HG02970 (cell line): ENCODE measurements around the gene LRRC43.
"Not testable (repeated sequence)": the region's sequence is repeated elsewhere in the genome, so short reads cannot be mapped to it uniquely, and the experiment has no call there.

Experiments
- ATAC-seq: cut with Tn5 transposase; IDR thresholded peaks from one replicate; pipeline ENCODE4 v1.9.1; 2021; ENCODE audit warnings: mild to moderate bottlenecking, moderate library complexity, moderate number of reproducible peaks; ENCODE audit not compliant: unreplicated experiment, low FRiP score

The LRRC43 gene

GRCh38 chr12:122190842-122191668 is 8.1 kb downstream of the LRRC43 start:
- ATAC-seq: no peak

GRCh38 chr12:122192441-122192840 is 9.5 kb downstream of the LRRC43 start:
- ATAC-seq: no peak

GRCh38 chr12:122194804-122195203 is 11.9 kb downstream of the LRRC43 start:
- no peak for ATAC-seq

- no peak for ATAC-seq
These were observed 12.5 kb downstream of the LRRC43 start for GRCh38 chr12:122195405-122195804.

GRCh38 chr12:122197612-122197966 is 14.7 kb downstream of the LRRC43 start:
- ATAC-seq: no peak

- ATAC-seq: no peak
These were observed 16.8 kb downstream of the LRRC43 start for GRCh38 chr12:122199484-122200355.

DNA sequence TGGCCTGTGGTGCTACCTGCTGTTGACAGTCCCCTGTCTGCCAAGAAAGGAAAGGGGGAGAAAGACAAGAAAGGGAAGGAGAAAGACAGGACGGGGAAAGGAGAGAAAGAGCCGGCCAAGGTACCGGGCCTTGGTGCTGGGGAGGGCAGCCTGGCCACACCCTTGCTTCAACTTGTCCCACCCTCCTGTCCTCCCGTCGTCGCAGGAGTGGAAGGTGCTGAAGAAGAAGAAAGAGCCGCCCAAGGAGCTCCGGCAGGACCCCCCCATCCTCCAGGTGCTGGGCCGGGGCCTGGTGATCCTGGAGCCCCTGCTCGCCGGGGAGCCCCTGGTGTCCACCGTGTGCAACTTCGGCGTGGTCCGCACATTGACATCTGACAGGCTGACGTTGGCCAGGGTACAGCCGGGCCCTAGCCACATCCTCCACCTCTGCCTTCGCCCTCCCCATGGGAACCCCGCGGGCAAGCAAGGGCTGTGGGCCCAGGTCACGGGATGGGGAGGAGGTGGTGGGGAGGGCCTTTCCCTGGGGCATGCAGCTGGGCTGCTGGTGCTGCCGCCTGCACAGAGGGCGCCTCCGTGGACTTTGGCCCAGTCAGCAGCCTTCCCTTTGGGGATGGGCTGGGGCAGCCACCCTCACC is 17.7 kb downstream of the LRRC43 start:
- no peak for ATAC-seq

- ATAC-seq: no peak
These were observed 18.5 kb downstream of the LRRC43 start for GRCh38 chr12:122201381-122201780.

DNA sequence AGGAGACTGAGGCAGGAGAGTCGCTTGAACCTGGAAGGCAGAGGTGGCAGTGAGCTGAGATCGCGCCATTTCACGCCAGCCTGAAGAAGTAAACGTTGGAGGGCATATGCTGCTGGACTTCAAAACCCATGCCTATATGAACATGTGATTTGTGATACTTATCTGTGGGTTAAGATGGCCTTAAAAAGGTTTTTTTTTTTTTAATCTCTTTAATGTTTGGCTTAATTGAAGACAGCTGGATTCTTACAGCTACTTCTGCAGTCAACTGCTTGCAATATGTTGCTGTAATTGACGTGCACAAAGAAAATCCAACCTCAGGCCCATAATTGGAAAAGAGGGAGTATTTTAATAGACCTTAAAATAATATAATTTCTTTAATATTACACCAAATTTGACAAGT is 19.1 kb downstream of the LRRC43 start:
- ATAC-seq: no peak

GRCh38 chr12:122202811-122203210 is 19.9 kb downstream of the LRRC43 start:
- not testable (repeated sequence) for ATAC-seq

GRCh38 chr12:122203301-122204166 is 20.6 kb downstream of the LRRC43 start, which contains the start of gene B3GNT4:
Gene B3GNT4 (plus strand): TSS chr12:122203709. CDS start chr12:122204619, 910 bp downstream.
- ATAC-seq: no peak

GRCh38 chr12:122204167-122205052 is 21.5 kb downstream of the LRRC43 start:
- ATAC-seq: no peak

DNA sequence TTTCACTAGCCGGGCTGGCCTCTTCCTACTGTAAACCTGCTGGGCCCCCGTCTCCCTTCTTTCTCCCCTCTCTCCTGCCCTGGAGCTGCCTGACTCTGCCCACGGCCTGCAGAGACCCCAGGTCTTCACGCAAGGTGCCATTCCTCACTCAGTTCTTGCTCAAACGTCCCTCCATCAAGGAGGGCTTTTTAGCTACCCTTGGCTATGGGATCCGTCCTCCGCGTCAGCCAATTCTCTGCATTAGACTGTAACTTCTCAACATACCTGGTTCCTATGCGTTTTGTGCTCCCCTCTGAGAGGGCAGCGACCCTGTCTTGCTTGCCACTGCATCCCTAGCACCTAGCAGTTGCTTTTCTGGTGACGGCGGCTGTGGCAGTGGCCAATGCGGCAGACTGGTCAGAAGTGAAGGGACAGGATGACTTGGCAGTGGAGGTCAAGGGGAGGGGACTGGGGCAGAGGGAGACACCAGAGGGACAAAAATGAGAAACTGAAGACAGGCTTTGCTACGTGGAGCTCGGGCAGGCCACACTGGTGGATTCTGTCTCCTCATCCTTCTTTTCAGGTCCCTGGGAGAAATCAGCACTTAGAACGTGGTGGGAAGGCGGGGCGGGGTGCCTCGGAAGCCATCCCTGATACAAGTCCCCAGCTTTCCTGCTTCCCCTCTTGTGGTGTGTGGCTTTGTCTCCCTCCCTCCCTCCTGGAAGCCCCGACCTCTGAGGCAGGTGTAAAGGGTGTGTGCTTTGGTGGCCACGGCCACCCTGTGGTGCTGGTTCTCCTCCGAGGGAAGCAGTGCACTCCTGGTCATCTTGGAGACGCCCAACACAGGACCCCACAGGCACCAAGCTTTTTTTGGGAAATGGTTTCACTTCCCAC is 22.4 kb downstream of the LRRC43 start:
- no peak for ATAC-seq

- no peak for ATAC-seq
These were observed 23.4 kb downstream of the LRRC43 start for GRCh38 chr12:122206111-122206881.

GRCh38 chr12:122206976-122207375 is 24.1 kb downstream of the LRRC43 start:
- ATAC-seq: no peak

GRCh38 chr12:122207391-122207790 is 24.5 kb downstream of the LRRC43 start:
- no peak for ATAC-seq

DNA sequence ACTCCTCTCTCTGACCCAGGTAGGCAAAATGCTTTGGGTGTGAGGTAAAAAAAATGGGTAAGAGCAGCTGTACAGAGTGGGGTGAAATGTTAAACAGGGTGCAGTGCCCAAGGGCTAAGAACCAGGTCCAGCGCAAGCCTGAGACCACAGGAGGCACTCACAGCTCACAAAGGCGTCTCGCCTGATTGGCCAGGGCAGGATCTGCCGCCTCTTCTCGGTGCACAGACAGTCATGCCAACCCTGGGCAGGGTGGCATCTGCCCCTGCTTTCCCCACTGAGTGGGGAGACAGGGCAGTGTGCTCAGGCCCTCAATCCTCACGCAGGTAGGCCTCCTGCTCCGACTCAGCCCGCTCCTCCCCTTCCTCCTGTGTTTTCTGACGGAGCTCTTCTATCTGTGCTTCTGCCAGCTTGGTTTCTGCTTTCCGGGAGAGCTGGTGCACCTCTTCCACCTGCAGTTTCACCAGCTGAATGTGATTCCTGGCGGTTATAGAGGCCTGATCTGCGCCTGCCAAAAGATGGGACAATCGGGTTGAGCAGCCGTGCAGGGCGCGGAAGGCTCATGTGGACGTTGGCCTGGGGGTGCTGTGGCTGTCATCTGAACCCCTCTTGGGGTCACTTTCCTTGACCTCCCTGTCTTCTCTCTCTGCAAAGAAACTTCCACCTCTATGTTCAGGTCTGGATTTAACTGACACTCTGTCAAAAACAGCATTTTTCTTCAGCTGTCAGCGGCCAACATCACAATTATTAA is 25.3 kb downstream of the LRRC43 start:
- ATAC-seq: no peak
